Chondrocyte (in vitro differentiated cells): ENCODE results near the gene AGRN. TPM values are rescaled to one million over a fixed set of nuclear protein-coding genes. Genes with fewer than 3 reads are reported as not detected.

Experiments
- DNase-seq: peaks from one replicate; pipeline ENCODE4 v3.0.0; 2021; ENCODE audit warnings: mixed read lengths, low spot score
- H3K27ac Mint-ChIP-seq: one replicate; pipeline ENCODE4 v1.8.0; 2021; ENCODE audit warnings: mild to moderate bottlenecking, moderate library complexity, mixed read lengths; ENCODE audit not compliant: unreplicated experiment
- H3K27me3 Mint-ChIP-seq: 2 replicates; pipeline ENCODE4 v1.8.0; 2021; ENCODE audit warnings: low read depth, mixed read lengths
- H3K36me3 Mint-ChIP-seq: 2 replicates; pipeline ENCODE4 v1.8.0; 2021; ENCODE audit warnings: low read depth, mixed read lengths
- H3K4me1 Mint-ChIP-seq: 2 replicates; pipeline ENCODE4 v1.8.0; 2021; ENCODE audit warnings: low read depth, mild to moderate bottlenecking, mixed read lengths
- H3K4me3 Mint-ChIP-seq: one replicate; pipeline ENCODE4 v1.8.0; 2021; ENCODE audit warnings: mild to moderate bottlenecking, moderate library complexity, mixed read lengths; ENCODE audit not compliant: unreplicated experiment
- H3K9me3 Mint-ChIP-seq: 2 replicates; pipeline ENCODE4 v1.8.0; 2021; ENCODE audit warnings: low read depth, mixed read lengths
- CTCF ChIP-seq: fragments of 200-600 bp; sonication (generic); IDR thresholded peaks from 2 replicates; pipeline ENCODE4 v1.5.0; 2021; ENCODE audit warnings: antibody characterized with exemption, mild to moderate bottlenecking, moderate library complexity
- total RNA-seq: library from RNA; stranded (reverse); gene quantifications from 3 replicates; pipeline ENCODE4 v1.2.1, GENCODE V29; 2021

The AGRN gene
- total RNA-seq, 1 donor from 2014 or later = 221 TPM

DNA sequence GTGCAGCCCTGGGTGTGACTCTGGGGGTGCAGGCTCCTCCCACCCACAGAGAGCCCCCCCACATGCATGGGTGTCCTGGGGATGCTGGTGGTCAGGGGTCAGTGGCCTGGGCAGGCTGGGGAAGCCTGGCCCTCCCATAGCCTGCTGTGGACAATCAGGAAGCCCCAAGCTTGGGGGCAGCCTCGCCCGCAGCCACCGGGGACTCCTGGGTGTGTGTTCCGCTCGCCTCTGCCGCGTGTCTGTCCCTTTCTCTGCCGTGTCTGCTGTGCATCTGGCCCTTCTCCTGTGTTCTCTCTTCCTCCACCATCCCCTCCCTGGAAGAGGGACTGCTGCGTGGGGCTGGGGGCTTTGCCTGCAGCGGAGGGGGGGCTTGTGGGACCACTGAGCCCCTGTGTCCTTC lies 22.9 kb downstream of the AGRN start:
- peaks cover 13% of the 10 kb centered on the region for H3K36me3 Mint-ChIP-seq
- no peak overlapping the region for H3K27ac Mint-ChIP-seq
- no peaks in the 10 kb centered on the region for H3K27me3 Mint-ChIP-seq
- DNase-seq = no peak
- peaks cover 12% of the 10 kb centered on the region for H3K4me1 Mint-ChIP-seq
- no peak for TF ChIP-seq CTCF
- H3K4me3 Mint-ChIP-seq = no peak overlapping the region
- H3K9me3 Mint-ChIP-seq = no peaks in the 10 kb centered on the region

DNA sequence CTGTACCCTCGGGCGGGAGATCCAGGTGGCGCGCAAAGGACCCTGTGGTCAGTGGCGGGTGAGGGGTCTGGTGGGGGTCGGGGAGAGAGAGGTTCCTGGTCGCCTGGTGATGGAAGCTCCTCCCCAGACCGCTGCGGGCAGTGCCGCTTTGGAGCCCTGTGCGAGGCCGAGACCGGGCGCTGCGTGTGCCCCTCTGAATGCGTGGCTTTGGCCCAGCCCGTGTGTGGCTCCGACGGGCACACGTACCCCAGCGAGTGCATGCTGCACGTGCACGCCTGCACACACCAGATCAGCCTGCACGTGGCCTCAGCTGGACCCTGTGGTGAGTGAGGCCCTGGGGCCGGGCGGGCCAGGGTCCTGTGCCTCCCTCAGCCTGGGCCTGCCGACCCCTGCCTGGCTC lies 23.5 kb downstream of the AGRN start:
- TF ChIP-seq CTCF = no peak
- no peak overlapping the region for H3K4me3 Mint-ChIP-seq
- H3K27ac Mint-ChIP-seq = no peak overlapping the region
- DNase-seq = no peak
- peaks cover 11% of the 10 kb centered on the region for H3K4me1 Mint-ChIP-seq
- peaks cover 13% of the 10 kb centered on the region for H3K36me3 Mint-ChIP-seq
- H3K9me3 Mint-ChIP-seq = no peaks in the 10 kb centered on the region
- no peaks in the 10 kb centered on the region for H3K27me3 Mint-ChIP-seq

DNA sequence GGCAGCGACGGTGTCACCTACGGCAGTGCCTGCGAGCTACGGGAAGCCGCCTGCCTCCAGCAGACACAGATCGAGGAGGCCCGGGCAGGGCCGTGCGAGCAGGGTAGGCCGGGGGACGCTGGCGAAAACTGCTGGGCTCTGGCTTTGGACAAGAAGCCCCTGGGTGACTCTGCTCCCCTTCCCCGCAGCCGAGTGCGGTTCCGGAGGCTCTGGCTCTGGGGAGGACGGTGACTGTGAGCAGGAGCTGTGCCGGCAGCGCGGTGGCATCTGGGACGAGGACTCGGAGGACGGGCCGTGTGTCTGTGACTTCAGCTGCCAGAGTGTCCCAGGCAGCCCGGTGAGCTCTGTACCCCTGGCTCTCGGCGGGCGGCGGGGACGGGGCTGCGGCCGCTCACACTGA lies 24.0 kb downstream of the AGRN start:
- no peak for DNase-seq
- H3K27me3 Mint-ChIP-seq = no peaks in the 10 kb centered on the region
- H3K27ac Mint-ChIP-seq = no peak overlapping the region
- H3K4me3 Mint-ChIP-seq = no peak overlapping the region
- peaks cover 8% of the 10 kb centered on the region for H3K4me1 Mint-ChIP-seq
- peaks cover 13% of the 10 kb centered on the region for H3K36me3 Mint-ChIP-seq
- TF ChIP-seq CTCF = no peak
- H3K9me3 Mint-ChIP-seq = no peaks in the 10 kb centered on the region

- no peak for TF ChIP-seq CTCF
- H3K36me3 Mint-ChIP-seq = peaks cover 13% of the 10 kb centered on the region
- peaks cover 6% of the 10 kb centered on the region for H3K4me1 Mint-ChIP-seq
- no peak for DNase-seq
- no peaks in the 10 kb centered on the region for H3K27me3 Mint-ChIP-seq
- H3K27ac Mint-ChIP-seq = no peak overlapping the region
- no peaks in the 10 kb centered on the region for H3K9me3 Mint-ChIP-seq
- H3K4me3 Mint-ChIP-seq = no peak overlapping the region
Observed at GRCh38 chr1:1044455-1045078, 24.6 kb downstream of the AGRN start.

GRCh38 chr1:1045129-1045528 lies 25.2 kb downstream of the AGRN start:
- H3K4me3 Mint-ChIP-seq = no peak overlapping the region
- no peaks in the 10 kb centered on the region for H3K9me3 Mint-ChIP-seq
- no peak for TF ChIP-seq CTCF
- no peak overlapping the region for H3K27ac Mint-ChIP-seq
- H3K27me3 Mint-ChIP-seq = no peaks in the 10 kb centered on the region
- peaks cover under 1% of the 10 kb centered on the region for H3K4me1 Mint-ChIP-seq
- peaks cover 13% of the 10 kb centered on the region for H3K36me3 Mint-ChIP-seq
- DNase-seq = no peak
